Stimulated activated CD8-positive, alpha-beta memory T cell treated with anti-CD3 and anti-CD28 coated beads, Interleukin-15, amount 100 ng/mL, for 4 hours (primary cell): Measurements from ENCODE around the gene DCAF5.

ENCODE experiments used
- DNase-seq, 2 donors: peaks; one replicate each; pipeline ENCODE4 v3.0.0-alpha.2; 2020; ENCODE audit warnings: low read depth in 2 of 2

The DCAF5 gene

GRCh38 chr14:69149461-69150244, 3.3 kb downstream of the DCAF5 start:
- DNase-seq = no peak

- no peak for DNase-seq
Observed at GRCh38 chr14:69142101-69142500, 10.8 kb downstream of the DCAF5 start.

DNA sequence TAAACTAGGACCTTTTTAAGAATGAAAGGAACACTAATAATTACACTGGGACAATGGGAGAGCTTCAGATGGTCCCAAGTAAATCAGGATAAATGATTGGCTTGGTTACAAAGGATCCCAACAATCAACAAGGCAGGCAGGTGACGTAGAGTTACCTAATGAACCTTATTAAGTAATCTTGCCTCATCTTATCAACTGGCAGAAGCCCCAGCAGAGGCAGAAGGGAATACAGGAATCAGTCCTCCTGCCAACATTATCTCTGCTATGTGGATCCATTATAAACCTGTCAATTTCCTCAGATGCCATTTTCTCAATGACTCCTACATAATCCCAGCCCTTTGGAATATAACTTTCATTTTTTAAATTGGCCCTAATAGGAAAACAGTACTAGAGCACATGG, 11.4 kb downstream of the DCAF5 start:
- DNase-seq = no peak

- DNase-seq = no peak
Observed at GRCh38 chr14:69139743-69140142, 13.2 kb downstream of the DCAF5 start.

- DNase-seq = no peak
Observed at GRCh38 chr14:69137843-69138535, 14.9 kb downstream of the DCAF5 start.

DNA sequence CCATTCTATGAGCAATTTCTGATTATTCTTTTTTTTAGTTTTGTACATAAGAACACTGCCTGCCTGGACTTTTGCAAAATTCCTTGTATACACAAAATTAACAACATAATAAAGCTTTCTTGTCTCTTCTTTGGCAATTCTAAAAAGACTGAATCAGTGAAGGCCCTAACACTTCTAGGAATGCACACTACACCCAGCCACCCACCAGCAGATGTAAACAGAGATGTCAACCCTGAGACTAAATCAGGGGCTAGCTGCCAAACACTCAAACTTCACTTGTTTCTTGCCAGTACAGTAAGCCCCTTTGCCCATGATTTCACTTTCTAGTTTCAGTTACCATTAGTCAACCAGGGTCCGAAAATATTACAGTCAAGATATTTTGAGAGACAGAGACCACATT, 15.5 kb downstream of the DCAF5 start:
- DNase-seq = no peak

DNA sequence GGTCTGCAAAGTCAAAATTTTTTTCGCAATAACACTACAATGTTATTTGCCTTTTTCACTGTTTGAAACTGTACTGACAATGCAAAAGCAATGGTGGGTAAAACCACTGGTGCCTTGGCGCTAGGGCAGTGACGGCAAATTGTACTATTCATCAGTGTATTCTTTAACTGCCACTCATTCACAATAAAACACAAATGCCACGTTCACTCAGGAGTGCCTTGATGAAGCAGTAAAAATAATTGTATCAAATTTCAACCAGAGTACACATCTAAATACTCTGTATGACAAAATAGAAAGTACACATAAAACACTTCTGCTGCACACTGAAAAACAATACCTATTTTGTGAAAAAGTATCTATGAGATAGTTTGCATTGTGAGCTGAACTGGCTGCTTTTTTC, 17.8 kb downstream of the DCAF5 start:
- no peak for DNase-seq

GRCh38 chr14:69133206-69134125, 19.5 kb downstream of the DCAF5 start:
- DNase-seq = no peak

GRCh38 chr14:69132513-69133181, 20.3 kb downstream of the DCAF5 start:
- no peak for DNase-seq

- DNase-seq = no peak
Observed at GRCh38 chr14:69131176-69131575, 21.7 kb downstream of the DCAF5 start.

GRCh38 chr14:69129264-69129880, 23.5 kb downstream of the DCAF5 start:
- DNase-seq = peak; percentile 34 to 68

DNA sequence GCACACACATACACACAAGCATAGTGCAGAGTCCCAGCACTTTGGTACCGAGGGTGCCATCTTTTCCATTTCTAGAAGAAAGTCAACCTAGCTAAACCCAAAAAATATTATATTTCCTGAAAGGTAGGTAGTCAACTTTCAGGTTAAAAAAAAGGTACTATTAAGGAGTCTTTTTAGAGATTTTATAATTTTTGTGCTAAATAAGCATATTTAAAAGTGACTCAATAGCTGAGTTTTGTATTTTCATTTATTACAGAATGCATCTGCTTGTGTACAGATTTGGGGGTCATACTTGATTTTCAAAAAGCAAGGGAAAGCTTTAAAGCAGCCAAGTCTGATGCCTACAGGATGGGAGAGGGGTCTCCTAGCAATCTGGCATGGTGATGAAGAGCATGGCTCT, 34.6 kb downstream of the DCAF5 start:
- DNase-seq = no peak

- no peak for DNase-seq
Observed at GRCh38 chr14:69117020-69117767, 35.7 kb downstream of the DCAF5 start.

DNA sequence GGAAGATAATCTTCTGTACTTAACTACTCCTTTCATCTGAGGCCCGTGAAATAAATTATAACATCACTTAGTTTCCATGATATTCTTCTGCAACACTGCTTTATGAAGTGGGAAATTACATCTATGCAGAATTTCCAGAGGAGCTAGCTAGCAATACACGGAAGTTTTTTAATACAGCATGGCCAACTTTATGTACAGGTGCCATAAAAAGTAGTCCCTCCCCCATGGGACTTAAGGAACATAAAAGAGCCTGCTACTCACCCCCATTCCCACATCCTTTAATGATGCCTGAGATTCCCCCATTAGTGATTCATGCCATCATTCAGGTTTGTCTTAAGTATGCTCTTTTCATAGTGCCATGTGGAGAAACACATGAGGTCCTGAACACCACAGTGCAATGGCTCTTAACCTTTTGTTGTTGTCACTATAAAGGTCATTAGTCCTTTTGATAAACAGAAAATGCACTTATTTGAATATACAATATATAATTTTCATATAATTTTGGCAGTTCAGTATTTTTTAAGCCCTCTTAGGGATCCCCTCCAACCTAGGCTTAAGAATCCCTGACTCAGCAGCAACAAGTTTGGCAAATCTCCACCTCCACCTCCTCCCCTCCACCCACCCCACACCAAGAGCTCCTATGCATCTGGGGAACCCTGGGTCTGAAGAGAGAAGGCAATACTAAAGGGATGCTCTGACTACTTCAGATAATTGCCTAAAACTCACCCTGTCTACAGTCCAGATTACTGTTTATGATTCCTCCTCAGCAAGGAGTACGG, 37.3 kb downstream of the DCAF5 start:
- DNase-seq = no peak

DNA sequence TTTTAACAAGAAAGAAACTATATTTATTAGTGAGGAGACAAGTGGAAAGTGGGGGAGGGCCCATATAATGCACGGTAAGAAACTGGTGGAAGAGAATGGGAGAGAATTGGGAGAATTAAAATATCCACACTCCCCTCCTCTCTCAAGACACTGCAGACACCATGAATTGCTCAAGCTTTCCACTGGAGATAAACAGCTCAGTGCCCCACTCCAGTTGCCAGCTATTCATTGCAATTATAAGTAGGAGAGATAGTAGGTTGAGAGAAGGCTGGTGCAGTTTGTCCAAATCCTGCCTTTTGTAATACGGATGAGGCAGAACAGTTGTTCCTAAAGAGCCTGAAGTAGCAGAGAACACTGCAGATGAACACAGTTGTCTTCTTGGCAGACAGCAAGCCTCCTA, 38.2 kb downstream of the DCAF5 start:
- DNase-seq = no peak

DNA sequence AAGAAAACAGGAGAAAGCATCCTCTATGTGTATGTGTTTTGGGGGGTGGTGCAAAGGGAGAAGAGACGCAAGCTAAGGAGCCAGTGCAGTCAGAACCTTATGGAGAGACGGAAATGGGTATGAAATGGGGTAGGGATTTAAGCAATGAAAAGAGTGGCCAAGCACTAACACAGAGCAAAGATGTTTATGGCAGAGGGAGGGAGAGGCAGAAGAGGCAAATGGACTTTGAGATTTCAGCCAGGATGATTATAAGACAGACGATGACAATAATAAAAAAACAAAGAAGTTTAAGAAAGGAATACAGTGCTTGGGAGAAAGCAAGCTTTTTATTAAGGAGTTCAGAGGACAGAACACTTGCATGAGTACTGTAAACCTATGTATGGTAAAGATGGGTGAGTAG, 44.6 kb downstream of the DCAF5 start:
- DNase-seq = no peak

GRCh38 chr14:69107407-69108003, 45.4 kb downstream of the DCAF5 start:
- DNase-seq = no peak

DNA sequence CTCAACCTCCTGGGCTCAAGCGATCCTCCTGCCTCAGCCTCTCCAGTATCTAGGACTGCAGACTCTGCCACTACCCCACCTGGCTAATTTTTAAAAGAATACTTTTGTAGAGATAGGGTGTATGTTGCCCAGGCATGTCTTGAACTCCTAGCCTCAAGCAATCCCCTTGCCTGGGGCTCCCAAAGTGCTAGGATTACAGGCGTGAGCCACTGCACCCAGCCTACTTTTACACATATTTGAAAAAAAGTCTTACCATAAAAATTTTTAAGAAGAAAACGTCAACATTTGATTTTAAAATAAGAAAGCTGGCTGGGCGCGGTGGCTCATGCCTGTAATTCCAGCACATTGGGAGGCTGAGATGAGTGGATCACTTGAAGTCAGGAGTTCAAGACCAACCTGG, 46.5 kb downstream of the DCAF5 start:
- DNase-seq = no peak

- no peak for DNase-seq
Observed at GRCh38 chr14:69105326-69105725, 47.6 kb downstream of the DCAF5 start.
